HT-29 (cell line): ENCODE measurements around the gene LRP1. TPM values are rescaled to one million over a fixed set of nuclear protein-coding genes. Genes with fewer than 3 reads are reported as not detected.

Experiments used
- DNase-seq: peaks from one replicate; pipeline ENCODE4 v3.0.0-alpha.2; 2015; ENCODE audit warnings: low spot score
- total RNA-seq: library from RNA; depleted of rRNA; stranded (reverse); fragments of >200 nt; shearing (Covaris generic); gene quantifications from 2 replicates; pipeline ENCODE4 v1.2.3, GENCODE V29; 2014

The LRP1 gene
- total RNA-seq, 1 experiment from 2014 or later = 25.2 TPM

DNA sequence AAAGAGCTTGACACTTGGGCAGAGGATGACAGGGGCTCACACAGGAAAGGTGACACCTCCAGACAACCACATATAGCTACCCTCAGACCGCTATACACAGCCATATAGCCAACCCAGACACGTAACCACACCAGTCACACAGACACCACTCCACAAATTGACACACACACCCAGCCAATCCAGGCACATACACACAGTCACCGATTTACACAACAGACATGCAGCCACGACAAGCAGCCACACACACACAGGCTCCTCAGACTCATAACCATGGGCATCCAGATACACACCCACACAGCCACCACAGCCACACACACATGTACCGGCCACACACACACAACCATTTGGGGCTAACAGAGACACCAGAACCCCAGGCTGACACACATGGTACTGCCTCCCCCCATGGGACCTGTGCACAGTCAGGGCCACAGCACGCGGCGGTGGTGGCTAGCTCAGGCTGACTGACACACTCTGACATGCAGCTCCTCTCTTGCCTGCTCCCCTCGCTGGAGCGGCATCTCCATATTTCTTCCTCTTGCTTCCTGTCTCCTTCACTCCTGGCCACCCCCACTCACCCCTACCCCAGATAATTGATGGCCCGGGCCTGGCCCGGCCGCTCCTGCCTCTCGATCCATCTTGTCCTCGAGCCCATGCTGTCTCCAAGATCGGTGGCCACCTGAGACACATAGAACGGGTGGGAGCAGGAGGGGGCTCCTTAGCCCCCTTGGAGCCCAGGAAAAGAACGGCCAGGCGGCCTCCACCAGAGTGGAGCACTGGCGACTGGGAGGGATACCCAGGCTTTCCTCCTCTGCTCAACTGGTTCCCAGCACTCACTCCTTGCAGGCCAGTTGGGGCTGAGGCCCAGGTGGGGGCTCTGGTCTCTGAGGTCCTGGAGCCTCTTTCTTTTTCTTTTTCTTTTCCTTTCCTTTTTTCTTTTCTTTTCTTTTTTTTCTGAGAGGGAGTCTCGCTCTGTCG lies 95.2 kb downstream of the LRP1 start:
- DNase-seq = no peak

DNA sequence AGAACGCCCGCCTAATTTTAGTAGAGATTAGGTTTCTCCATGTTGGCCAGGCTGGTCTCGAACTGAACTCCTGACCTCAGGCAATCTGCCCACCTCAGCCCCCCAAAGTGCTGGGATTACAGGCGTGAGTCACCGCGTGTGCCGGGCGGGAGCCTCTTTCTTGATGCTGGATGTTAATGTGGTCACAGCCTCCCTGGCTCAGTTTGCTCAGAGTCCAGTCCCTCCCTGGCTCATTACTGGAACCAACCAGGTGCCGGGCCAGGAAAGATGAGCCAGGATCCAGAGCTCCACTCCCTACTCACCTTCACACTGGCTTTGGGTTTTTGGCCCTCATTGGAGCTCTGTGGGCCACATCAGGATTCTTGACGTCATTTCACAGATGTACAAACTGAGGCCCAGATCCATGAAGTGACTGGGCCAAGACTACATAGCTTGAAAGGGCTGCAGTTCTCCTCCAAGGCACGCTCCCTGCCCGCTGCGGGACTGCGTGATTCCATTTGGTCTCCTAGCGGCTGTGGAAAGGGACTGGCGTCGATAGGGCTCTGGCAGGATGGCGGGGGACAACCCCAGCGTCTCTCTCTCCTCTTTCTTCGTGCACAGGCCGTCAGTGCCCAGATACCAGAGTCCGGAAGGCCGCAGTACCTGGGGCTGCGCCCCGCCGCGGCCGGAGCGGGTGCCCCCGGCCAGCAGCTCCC lies 96.1 kb downstream of the LRP1 start:
- DNase-seq = no peak

DNA sequence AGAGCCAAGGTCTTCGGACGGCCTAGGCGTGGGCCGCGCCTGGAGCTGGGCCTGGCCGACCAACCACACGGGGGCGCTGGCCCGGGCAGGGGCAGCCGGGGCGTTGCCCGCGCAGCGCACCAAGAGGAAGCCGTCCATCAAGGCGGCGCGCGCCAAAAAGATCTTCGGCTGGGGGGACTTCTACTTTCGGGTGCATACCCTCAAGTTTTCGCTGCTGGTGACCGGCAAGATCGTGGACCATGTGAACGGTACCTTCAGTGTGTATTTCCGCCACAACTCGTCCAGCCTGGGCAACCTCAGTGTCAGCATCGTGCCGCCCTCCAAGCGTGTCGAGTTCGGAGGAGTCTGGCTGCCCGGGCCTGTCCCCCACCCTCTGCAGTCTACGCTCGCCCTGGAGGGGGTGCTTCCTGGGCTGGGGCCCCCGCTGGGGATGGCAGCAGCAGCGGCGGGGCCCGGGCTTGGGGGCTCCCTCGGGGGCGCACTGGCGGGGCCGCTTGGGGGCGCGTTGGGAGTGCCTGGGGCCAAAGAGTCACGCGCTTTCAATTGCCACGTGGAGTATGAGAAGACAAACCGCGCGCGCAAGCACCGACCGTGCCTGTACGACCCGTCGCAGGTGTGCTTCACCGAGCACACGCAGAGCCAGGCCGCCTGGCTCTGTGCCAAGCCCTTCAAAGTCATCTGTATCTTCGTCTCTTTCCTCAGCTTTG lies 96.8 kb downstream of the LRP1 start:
- no peak for DNase-seq

DNA sequence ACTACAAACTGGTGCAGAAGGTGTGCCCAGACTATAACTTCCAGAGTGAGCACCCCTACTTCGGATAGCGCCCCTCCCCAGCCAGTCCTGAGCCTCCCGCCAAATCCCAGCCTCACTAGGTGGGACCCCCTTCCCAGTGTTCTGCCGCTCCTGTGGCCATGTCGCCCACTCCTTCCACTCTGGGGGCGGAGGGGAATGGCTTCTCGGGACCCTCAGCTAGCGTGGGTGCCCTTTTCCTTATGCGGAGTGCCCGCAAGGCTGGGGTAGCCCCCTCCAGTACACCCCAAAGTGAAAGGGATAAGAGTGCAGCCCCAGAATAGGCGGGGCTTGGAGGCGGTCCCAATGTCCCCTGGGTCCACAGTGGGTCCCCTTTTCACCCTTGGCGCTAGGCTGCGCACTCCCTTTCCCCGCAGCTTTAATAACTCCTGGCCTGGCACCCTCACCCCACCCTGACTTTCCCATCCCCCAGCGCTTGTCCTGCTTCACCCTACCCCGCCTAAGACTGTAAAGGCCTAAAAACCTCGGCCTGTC lies 97.5 kb downstream of the LRP1 start:
- no peak for DNase-seq

DNA sequence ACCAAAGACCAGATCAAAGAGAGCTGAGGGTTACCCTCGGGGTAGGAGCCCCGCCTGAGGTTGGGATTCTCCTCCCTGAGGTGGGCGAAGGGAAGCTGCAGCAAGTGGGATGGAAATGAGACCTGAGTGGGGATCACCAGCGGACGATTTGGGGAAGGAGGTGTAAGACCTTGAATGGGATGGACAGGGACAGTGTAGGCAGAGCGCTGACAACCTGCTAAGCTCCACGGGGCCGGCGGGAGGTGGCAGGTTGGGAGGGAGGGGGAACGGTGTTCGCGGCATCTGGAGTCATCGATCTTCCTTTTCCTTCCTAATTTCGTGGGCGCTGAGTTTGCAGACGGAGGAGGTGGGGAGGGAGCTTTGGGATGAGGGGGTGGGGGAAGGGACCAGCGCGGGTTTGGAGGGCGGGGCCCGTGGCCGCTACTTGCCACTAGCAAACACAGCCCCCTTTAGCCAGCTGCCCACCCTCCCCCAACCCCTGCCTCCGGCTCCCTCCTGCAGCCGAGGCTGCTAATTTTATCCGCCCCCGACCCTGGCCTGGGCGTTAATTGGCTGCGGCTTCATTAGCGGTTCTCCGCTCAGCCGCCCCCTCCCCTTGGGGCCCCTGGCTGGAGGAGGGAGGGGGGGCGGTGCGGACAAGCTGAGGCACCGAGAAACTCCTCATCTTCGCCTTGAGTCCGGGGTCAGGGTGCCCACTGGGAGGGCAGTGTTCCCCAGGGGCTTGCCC lies 98.5 kb downstream of the LRP1 start:
- DNase-seq = no peak

DNA sequence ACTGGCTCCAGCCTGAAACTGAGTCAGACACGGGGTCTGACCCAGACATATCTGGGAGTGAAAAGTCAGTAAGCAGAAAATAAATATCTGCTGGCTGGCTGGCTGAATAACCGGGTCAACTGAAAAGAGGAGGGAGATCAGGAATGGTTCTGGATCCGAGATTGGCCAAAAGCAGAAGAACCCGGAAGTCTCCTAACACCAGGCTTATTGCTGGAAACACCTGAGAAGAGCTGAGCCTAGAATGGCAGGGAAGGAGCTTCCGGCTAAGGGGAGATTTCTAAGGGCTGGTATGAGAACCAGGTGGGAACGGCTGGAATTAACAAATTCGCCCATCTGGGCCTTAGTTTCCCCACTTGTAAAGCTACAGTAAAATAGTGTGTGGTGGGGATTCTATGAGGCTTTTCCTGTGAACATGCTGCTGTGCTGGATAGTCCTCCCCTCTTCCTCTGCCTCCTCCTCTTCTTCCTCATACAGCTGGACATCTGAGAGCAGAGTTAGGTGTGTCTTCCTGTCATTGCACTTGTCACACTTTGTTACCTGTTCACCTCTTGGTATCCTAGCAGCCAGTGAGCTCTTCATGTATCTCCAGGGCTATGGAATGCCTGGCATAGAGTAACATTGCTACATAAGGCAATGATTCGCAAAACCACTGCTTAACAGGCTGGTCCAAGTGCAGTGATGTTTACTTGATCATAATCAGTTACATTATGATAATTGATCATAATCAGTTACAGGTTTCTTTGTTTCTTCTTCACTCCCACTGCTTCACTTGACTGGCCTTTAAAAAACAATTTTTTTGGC lies 99.2 kb downstream of the LRP1 start:
- peak; percentile 36 for DNase-seq

DNA sequence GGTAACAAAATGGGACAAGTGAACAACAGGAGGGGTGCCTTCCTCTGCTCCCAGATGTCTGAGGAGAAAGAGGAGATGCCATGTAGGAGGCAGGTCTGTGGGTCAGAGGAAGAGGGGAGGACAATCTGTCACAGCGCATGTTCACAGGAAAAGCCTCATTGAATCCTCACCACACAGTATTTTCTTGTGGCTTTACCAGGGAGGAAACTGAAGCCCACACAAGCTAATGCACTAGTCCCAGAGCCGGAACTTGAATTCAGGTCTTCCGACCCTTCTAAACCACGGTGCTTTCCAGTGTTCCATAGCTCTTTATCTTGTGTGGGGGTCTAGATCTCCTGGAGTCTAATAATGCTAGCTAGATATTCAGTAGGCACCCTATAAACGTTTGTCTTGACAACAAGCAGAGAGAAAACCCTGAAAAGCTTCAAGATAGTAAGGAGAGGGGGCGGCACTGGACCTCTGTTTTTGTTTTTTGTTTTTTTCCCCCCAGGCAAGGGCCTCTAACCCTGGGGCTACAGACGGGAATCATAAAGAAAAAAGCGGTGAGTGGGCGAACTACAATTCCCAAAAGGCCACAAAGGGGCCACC lies 100.9 kb downstream of the LRP1 start:
- DNase-seq = peak; percentile 20

DNA sequence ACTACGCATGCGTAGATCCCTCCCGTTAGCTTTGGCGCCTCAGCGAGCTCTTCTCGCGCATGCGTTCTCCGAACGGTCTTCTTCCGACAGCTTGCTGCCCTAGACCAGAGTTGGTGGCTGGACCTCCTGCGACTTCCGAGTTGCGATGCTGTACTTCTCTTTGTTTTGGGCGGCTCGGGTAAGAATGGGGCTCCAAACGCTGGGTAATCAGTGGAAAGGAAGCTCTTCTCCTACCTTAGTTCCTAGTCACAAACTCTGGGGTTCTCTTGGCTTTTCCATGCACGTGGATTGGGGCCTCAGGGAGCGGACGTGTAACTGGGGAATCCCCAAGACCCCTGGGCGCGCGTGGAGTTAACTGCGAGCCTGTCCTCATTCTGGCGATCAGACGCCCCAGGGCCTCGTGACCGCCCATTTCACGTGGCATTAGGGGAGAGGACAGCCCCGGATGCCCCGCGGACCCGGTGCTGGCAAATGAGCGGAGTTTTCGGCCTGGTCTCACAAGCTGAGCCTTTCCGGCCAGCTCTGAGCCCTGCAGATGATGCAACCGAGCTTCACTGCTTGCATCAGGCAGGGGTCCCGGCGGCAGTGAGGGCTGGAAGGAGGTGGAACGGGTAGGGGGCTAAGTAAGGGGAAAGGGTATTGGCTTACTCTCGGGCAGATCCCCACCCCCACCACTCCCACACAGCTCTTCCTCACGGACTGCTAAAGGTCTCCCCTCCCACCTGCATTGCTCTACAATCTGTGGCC lies 101.5 kb downstream of the LRP1 start, which contains the start of gene SHMT2:
SHMT2 (plus strand) TSS at position 78 of the 747 bp plus-strand sequence; CDS start at position 146, 68 bp downstream.
- peak; percentile 99 for DNase-seq

DNA sequence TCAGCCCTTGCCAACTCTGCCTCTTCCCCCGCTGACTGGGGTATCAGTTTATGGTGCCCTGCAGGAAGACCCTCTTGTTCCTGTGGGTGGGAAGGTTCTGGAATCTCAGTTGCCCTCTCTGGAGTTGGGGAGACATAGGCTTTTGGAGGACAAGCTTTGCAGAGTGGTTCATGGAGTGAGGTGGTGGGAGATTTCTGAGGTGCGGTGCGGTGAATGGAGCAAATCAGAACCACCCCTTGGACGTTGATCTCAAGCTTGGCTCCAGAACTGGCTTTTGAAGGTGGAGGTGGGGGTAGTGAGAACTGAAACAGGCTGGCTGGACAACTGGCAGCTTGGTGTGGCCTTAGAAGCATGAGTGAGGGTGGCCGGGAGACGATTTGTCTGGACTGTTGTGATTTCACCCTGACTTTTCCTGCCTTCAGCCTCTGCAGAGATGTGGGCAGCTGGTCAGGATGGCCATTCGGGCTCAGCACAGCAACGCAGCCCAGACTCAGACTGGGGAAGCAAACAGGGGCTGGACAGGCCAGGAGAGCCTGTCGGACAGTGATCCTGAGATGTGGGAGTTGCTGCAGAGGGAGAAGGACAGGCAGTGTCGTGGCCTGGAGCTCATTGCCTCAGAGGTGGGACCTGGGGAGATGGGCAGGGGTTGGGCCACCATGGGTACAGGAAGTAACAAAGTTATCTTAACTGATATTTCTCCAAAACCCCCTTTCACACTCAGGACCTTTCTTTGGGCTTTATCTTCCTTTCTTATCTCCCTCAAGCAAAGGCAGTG lies 102.3 kb downstream of the LRP1 start:
- DNase-seq = peak; percentile 52

DNA sequence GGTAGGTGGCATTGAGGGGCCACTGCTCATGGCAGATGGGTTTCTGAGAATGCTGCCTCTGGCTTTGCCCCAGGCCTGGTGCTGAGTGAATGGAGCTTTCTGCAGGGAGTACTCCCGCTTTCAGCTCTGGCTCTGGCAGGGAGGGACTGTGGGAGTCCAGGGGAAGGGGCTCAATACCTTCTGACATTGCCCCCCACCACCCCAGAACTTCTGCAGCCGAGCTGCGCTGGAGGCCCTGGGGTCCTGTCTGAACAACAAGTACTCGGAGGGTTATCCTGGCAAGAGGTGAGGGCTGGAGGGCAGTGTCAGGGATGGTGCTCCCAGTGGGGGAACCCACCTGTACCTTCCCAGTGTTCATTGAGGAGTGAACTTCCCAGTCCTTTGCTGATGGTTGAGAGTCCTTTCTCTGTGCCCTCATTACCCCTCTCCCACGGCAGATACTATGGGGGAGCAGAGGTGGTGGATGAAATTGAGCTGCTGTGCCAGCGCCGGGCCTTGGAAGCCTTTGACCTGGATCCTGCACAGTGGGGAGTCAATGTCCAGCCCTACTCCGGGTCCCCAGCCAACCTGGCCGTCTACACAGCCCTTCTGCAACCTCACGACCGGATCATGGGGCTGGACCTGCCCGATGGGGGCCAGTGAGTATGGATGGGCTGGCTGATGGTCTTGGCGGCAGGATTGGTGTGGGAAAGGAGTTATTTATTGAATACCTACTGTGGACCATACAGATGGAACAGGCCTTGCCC lies 103.2 kb downstream of the LRP1 start:
- no peak for DNase-seq

DNA sequence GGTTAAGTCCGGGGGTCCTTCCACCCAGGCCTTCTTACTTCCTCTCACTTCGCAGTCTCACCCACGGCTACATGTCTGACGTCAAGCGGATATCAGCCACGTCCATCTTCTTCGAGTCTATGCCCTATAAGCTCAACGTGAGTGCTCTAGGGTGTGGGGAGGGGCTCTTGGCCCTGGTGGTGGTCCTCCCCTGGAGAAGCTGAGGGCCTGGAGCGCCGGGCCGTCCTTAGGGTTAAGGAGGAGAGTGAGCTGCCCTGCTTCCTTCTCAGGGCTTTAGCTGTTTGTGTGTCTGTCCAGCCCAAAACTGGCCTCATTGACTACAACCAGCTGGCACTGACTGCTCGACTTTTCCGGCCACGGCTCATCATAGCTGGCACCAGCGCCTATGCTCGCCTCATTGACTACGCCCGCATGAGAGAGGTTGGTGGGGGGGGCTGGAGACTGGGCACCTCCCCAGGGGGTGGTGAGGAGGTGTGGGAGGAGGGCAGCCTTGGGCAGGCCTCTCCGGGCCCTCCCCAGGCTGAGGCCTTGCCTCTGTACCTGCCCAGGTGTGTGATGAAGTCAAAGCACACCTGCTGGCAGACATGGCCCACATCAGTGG lies 104.0 kb downstream of the LRP1 start:
- DNase-seq = no peak

DNA sequence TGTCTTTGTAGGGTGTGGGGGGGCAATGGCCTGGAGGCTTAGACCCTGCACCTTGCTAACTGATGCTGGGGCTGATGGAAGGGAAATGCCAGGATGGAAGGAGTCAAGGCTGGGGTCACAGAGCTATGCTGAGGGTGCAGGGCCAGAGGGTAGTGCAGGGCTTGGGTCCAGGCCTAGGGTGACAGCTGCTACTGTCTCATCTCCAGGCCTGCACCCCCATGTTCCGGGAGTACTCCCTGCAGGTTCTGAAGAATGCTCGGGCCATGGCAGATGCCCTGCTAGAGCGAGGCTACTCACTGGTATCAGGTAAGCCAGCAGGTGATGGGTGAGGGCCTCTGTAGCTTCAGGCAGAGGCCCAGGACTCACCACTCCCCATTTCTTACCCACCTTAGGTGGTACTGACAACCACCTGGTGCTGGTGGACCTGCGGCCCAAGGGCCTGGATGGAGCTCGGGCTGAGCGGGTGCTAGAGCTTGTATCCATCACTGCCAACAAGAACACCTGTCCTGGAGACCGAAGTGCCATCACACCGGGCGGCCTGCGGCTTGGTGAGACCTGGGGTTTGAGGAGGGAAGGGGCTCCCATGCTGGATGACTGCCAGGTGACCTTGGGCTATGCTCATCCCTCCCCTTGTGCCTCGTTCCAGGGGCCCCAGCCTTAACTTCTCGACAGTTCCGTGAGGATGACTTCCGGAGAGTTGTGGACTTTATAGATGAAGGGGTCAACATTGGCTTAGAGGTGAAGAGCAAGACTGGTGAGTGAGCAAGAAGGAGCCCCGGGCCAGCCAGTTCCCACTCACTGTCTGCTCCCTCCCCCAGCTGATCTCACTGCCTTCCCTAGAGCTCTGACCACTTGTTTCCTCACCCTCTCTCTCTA lies 105.3 kb downstream of the LRP1 start:
- no peak for DNase-seq

DNA sequence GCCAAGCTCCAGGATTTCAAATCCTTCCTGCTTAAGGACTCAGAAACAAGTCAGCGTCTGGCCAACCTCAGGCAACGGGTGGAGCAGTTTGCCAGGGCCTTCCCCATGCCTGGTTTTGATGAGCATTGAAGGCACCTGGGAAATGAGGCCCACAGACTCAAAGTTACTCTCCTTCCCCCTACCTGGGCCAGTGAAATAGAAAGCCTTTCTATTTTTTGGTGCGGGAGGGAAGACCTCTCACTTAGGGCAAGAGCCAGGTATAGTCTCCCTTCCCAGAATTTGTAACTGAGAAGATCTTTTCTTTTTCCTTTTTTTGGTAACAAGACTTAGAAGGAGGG lies 105.9 kb downstream of the LRP1 start:
- DNase-seq = no peak

DNA sequence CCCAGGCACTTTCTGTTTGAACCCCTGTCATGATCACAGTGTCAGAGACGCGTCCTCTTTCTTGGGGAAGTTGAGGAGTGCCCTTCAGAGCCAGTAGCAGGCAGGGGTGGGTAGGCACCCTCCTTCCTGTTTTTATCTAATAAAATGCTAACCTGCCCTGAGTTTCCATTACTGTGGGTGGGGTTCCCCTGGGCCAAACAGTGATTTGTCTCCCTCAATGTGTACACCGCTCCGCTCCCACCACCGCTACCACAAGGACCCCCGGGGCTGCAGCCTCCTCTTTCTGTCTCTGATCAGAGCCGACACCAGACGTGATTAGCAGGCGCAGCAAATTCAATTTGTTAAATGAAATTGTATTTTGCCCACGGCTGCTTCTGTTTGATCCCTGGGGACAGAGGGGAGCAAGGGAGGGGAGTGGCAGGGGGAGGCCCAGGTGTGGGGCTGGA lies 106.3 kb downstream of the LRP1 start:
- no peak for DNase-seq

DNA sequence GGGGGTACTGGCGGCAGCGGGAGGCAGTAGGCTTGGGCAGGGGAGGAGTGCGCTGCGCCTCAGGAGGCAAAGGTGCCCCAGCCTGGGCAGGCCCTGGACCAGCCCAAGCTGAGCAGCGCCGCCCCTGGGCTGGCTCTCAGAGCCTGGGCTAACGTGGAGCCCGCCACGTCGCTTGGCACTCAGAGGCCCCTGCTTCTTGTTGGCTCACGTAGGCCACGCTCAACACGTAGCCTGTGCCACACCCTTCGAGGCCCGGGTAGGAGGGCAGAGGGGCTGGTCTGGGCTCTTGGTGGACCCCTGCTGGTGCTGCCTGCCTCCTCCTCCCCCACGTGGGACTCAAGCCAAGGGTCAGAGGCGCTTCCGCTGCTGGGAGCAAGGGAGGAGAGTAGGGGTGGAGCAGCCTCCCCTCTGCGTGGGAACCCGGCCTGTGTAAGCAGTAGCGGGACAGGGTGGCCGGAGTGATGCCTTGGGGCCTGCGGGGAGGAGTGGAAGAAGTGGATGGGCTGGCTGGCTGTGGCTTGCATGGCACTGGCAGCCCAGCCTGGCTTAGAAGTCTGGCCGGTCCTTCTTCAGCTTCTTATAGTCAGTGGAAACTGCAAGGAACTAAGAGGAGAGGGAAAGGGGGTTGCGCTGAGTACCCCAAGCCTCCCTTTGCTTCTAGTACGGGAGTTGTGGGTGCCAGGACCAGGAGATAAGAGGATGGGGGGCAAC lies 106.9 kb downstream of the LRP1 start:
- peak; percentile 82 for DNase-seq

DNA sequence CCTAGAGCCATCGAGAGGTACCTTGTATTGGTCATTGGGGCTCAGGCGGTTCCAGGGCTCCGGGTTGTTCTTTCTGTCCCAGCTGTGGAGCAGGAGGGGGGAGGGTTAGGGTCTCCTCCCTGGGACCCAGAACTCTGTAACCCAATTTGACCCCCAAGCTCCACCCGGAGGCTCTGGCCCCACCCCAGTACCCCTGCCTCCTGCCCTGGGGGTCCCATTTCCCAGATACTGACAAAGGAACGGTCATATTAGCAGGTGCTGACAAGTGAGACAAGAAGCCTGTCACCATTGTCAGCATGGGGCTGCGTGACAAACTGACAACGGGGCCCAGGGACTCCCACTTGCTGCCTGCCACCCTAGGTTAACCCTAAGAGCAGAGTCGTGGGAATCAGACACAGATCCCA lies 107.4 kb downstream of the LRP1 start:
- no peak for DNase-seq
